OCI-LY7 (cell line): Measurements from ENCODE around the gene NUP50.

Experiments
- EZH2phosphoT487 ChIP-seq: fragments of 200-600 bp; sonication (generic); IDR thresholded peaks from 2 replicates; pipeline ENCODE4 v1.6.1; 2018; ENCODE audit warnings: low read depth, borderline replicate concordance, mild to moderate bottlenecking, mixed run types, antibody characterized with exemption, low read length, moderate library complexity, mixed read lengths
- TF ChIP-seq, protein P1 (sequence below): fragments of 200-600 bp; sonication (generic); conservative IDR thresholded peaks from 2 replicates; pipeline ENCODE4 v1.5.1; 2014; ENCODE audit warnings: mild to moderate bottlenecking, antibody characterized with exemption, low read length, moderate library complexity, mixed read lengths

DNA sequence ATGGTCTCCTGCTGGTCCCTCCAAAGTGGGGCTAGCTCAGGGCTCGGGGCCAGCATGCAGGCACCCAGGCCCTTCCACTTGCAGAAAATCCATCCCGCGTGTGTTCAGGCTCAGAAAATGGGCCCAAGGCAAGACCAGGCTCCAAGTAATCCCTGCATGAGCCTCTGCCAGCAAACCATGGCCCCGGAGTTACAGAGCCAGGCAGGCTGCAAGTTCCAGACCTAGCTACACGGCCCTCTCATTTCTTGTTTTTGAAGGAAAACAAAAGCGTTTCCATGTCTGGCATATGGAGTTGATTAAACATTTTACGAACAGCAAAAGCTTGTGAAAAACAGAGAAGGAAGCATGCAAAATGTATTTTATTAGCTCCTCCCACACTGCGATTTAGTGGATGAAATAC lies 47.3 kb downstream of the NUP50 start:
- TF ChIP-seq, protein P1, sequence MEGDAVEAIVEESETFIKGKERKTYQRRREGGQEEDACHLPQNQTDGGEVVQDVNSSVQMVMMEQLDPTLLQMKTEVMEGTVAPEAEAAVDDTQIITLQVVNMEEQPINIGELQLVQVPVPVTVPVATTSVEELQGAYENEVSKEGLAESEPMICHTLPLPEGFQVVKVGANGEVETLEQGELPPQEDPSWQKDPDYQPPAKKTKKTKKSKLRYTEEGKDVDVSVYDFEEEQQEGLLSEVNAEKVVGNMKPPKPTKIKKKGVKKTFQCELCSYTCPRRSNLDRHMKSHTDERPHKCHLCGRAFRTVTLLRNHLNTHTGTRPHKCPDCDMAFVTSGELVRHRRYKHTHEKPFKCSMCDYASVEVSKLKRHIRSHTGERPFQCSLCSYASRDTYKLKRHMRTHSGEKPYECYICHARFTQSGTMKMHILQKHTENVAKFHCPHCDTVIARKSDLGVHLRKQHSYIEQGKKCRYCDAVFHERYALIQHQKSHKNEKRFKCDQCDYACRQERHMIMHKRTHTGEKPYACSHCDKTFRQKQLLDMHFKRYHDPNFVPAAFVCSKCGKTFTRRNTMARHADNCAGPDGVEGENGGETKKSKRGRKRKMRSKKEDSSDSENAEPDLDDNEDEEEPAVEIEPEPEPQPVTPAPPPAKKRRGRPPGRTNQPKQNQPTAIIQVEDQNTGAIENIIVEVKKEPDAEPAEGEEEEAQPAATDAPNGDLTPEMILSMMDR = no peak
- no peak for TF ChIP-seq EZH2phosphoT487
